Measurements from ENCODE around the gene PTPRD.
"Not testable (repeated sequence)": the region's sequence is repeated elsewhere in the genome, so short reads cannot be mapped to it uniquely, and the experiment has no call there.

PTPRD gene

DNA sequence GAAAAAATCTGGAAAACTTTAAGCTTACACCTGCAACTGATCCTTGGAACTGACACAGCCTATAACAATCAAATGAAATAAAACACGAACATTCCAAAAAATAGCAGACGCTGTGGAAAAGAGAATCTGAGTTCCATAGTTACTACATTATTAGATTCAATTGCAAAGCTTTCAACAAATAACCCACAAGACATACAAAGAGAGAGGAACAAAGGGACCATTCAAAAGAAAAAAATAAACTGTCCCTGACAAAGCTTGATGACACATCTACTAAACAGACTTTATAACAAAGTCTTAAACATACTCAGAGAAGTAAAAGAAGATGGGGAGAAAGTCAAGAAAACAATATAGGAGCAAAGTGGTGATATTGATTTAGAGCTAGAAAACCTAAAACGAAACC lies 1123.6 kb downstream of the PTPRD start:
- H3K4me3 ChIP-seq (ENCODE audit: low read depth, low read length) = no peak overlapping the region
- TF ChIP-seq, protein P1, sequence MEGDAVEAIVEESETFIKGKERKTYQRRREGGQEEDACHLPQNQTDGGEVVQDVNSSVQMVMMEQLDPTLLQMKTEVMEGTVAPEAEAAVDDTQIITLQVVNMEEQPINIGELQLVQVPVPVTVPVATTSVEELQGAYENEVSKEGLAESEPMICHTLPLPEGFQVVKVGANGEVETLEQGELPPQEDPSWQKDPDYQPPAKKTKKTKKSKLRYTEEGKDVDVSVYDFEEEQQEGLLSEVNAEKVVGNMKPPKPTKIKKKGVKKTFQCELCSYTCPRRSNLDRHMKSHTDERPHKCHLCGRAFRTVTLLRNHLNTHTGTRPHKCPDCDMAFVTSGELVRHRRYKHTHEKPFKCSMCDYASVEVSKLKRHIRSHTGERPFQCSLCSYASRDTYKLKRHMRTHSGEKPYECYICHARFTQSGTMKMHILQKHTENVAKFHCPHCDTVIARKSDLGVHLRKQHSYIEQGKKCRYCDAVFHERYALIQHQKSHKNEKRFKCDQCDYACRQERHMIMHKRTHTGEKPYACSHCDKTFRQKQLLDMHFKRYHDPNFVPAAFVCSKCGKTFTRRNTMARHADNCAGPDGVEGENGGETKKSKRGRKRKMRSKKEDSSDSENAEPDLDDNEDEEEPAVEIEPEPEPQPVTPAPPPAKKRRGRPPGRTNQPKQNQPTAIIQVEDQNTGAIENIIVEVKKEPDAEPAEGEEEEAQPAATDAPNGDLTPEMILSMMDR (IDR thresholded peaks at IDR 0.05; ENCODE audit: insufficient read depth, low read depth, low read length, missing control alignments) = no peak
- no peak for DNase-seq (ENCODE audit: low read depth)

DNA sequence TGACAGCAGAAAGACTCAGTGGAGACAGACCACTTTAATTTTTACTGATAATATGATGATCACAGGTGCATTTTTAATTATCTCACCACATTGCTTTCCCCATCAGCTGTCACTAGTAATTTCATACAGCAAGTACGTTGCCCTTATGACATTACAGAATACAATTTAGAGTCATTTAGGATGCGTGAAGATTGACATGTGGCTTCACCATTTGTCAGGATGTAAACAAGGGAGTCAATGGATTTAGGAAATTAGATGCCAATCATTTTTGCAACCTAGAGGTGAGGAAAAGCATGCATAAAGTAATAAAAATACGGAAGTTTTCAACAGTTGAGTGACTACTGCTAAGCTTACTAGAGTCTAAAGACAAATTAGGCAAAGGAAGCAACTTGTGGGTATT lies 1129.6 kb downstream of the PTPRD start:
- H3K4me3 ChIP-seq (ENCODE audit: low read depth, low read length) = no peak overlapping the region
- no peak for DNase-seq (ENCODE audit: low read depth)
- TF ChIP-seq, protein P1 (IDR thresholded peaks at IDR 0.05; ENCODE audit: insufficient read depth, low read depth, low read length, missing control alignments) = no peak

DNA sequence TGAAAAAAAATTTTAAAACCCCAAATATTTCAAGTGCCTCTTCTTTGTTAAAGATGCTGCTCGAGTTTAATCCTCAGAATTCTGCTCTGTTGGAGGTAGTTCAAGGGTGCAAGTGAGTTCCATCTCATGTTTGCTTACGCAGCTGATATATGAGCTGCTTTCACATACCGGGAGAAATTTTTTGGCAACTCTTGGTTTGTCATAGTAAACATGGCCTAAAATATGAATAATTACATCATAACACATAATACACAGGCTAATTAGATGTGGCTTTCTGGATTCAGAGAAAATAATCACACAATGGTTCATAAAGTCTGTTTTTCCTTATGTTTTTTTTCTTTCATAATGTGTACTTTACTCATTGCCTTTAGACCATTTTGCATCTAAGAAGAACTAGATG lies 1134.1 kb downstream of the PTPRD start:
- H3K4me3 ChIP-seq (ENCODE audit: low read depth, low read length) = no peak overlapping the region
- no peak for DNase-seq (ENCODE audit: low read depth)
- TF ChIP-seq, protein P1 (IDR thresholded peaks at IDR 0.05; ENCODE audit: insufficient read depth, low read depth, low read length, missing control alignments) = no peak

- TF ChIP-seq, protein P1 (IDR thresholded peaks at IDR 0.05; ENCODE audit: insufficient read depth, low read depth, low read length, missing control alignments) = no peak
- no peak overlapping the region for H3K4me3 ChIP-seq (ENCODE audit: low read depth, low read length)
- DNase-seq (ENCODE audit: low read depth) = no peak
Measured at GRCh38 chr9:9469271-9469670, 1143.5 kb downstream of the PTPRD start.

DNA sequence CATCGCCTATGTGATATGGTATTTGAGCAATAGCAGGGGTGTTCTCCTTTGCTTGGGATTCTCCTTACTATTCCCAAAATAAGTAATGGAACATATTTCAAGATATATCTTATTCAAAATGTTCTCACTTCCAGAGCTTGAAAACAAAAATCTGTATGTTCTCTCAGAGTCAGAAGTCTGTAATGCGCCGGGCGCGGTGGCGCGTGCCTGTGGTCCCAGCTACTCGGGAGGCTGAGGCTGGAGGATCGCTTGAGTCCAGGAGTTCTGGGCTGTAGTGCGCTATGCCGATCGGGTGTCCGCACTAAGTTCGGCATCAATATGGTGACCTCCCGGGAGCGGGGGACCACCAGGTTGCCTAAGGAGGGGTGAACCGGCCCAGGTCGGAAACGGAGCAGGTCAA lies 1170.9 kb downstream of the PTPRD start:
- not testable (repeated sequence) for H3K4me3 ChIP-seq (ENCODE audit: low read depth, low read length); DNase-seq (ENCODE audit: low read depth)

- DNase-seq (ENCODE audit: low read depth) = no peak
- H3K4me3 ChIP-seq (ENCODE audit: low read depth, low read length) = no peak overlapping the region
- TF ChIP-seq, protein P1 (IDR thresholded peaks at IDR 0.05; ENCODE audit: insufficient read depth, low read depth, low read length, missing control alignments) = no peak
Measured at GRCh38 chr9:9437641-9438040, 1175.2 kb downstream of the PTPRD start.

GRCh38 chr9:9426454-9426853 lies 1186.3 kb downstream of the PTPRD start:
- not testable (repeated sequence) for DNase-seq (ENCODE audit: low read depth); H3K4me3 ChIP-seq (ENCODE audit: low read depth, low read length)

GRCh38 chr9:9412241-9412640 lies 1200.6 kb downstream of the PTPRD start:
- no peak for DNase-seq (ENCODE audit: low read depth)
- H3K4me3 ChIP-seq (ENCODE audit: low read depth, low read length) = no peak overlapping the region
- TF ChIP-seq, protein P1 (IDR thresholded peaks at IDR 0.05; ENCODE audit: insufficient read depth, low read depth, low read length, missing control alignments) = no peak
